ENCODE results near the gene ENTPD5.
A peak's percentile ranks its signal among the peaks of the same experiment; 100 is the strongest.
"Not testable (repeated sequence)": the region's sequence is repeated elsewhere in the genome, so short reads cannot be mapped to it uniquely, and the experiment has no call there.

Gene ENTPD5

GRCh38 chr14:73998726-73999125, 20.4 kb downstream of the ENTPD5 start:
- DNase-seq, result no peak

GRCh38 chr14:73997944-73998447, 21.1 kb downstream of the ENTPD5 start:
- no peak for DNase-seq

- no peak for DNase-seq
These were observed 21.8 kb downstream of the ENTPD5 start for GRCh38 chr14:73997108-73997943.

GRCh38 chr14:73996731-73997107, 22.4 kb downstream of the ENTPD5 start:
- no peak for DNase-seq

GRCh38 chr14:73995977-73996378, 23.1 kb downstream of the ENTPD5 start:
- no peak for DNase-seq

GRCh38 chr14:73994926-73995325, 24.2 kb downstream of the ENTPD5 start:
- DNase-seq, result not testable (repeated sequence)

GRCh38 chr14:73991092-73991491, 28.0 kb downstream of the ENTPD5 start:
- DNase-seq, result no peak

- not testable (repeated sequence) for DNase-seq
These were observed 30.4 kb downstream of the ENTPD5 start for GRCh38 chr14:73988656-73989055.

GRCh38 chr14:73988065-73988464, 31.0 kb downstream of the ENTPD5 start:
- DNase-seq, result no peak

- no peak for DNase-seq
These were observed 41.2 kb downstream of the ENTPD5 start for GRCh38 chr14:73977896-73978295.

- DNase-seq, result no peak
These were observed 43.0 kb downstream of the ENTPD5 start for GRCh38 chr14:73976125-73976524.

GRCh38 chr14:73973497-73973896, 45.6 kb downstream of the ENTPD5 start:
- DNase-seq, result no peak

- DNase-seq, result no peak
These were observed 50.2 kb downstream of the ENTPD5 start for GRCh38 chr14:73968885-73969284.

GRCh38 chr14:73965216-73965615, 53.9 kb downstream of the ENTPD5 start:
- DNase-seq, result no peak

GRCh38 chr14:73961192-73961591, 57.9 kb downstream of the ENTPD5 start:
- DNase-seq, result no peak

- no peak for DNase-seq
These were observed 60.5 kb downstream of the ENTPD5 start for GRCh38 chr14:73958591-73958990.

GRCh38 chr14:73955674-73956073, 63.4 kb downstream of the ENTPD5 start:
- no peak for DNase-seq

GRCh38 chr14:73953731-73954130, 65.4 kb downstream of the ENTPD5 start:
- DNase-seq, result no peak

- DNase-seq, result peak; percentile 93
These were observed 69.0 kb downstream of the ENTPD5 start, which contains the start of the genes COQ6 and FAM161B for GRCh38 chr14:73949752-73950734. Gene COQ6, plus strand, starts transcription at chr14:73950302. Its CDS starts 31 bp downstream, at chr14:73950333. Gene FAM161B, minus strand, starts transcription at chr14:73950094. Its CDS starts 68 bp downstream, at chr14:73950026.

- no peak for DNase-seq
These were observed 73.9 kb downstream of the ENTPD5 start for GRCh38 chr14:73945159-73945670.

- no peak for DNase-seq
These were observed 74.5 kb downstream of the ENTPD5 start for GRCh38 chr14:73944432-73945158.

- no peak for DNase-seq
These were observed 76.0 kb downstream of the ENTPD5 start for GRCh38 chr14:73943083-73943482.
